Measurements from ENCODE around the gene CPT1B.
"Not testable (repeated sequence)": the region's sequence is repeated elsewhere in the genome, so short reads cannot be mapped to it uniquely, and the experiment has no call there.

The CPT1B gene

DNA sequence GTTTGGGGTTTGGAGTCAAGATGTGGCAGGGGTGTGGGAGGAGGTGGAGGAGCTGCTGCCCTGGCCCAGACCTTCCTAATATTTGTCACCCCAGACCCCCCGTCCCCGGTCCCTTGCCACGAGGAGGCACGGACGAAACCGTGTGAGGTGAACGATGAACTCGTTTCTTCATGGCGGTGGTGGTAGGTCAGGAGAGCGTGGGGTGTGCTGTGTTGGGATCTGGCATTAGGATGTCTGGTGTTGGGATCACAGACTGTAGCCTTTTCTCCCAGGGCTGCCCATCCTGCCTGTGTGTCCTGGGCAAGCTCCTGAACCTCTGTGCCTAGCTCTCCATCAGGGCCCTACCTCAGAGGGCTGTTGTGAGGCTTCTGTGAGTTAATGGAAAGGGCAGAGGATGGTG, 30.8 kb upstream of the CPT1B start:
- DNase-seq = no peak

DNA sequence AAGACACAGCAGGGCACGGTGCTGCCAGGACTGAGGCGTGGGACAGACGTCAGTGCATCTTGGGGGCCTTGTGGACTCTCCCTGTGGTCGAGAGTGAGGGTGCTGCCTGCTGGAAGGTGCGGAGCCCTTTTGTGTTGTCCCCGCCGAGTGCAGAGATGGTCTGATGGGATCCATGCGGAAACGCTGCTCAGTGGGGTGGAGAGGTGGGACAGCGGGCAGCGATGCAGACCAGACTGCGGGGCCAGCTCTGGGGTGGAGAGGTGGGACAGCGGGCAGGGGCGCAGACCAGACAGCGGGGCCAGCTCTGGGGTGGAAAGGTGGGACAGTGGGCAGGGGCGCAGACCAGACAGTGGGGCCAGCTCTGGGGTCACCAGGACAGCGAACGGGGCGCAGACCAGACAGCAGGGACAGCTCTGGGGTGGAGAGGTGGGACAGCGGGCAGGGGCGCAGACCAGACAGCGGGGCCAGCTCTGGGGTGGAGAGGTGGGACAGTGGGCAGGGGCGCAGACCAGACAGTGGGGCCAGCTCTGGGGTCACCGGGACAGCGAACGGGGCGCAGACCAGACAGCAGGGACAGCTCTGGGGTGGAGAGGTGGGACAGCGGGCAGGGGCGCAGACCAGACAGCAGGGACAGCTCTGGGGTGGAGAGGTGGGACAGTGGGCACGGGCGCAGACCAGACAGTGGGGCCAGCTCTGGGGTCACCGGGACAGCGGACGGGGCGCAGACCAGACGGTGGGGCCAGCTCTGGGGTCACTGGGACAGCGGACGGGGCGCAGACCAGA, 30.0 kb upstream of the CPT1B start:
- not testable (repeated sequence) for DNase-seq

DNA sequence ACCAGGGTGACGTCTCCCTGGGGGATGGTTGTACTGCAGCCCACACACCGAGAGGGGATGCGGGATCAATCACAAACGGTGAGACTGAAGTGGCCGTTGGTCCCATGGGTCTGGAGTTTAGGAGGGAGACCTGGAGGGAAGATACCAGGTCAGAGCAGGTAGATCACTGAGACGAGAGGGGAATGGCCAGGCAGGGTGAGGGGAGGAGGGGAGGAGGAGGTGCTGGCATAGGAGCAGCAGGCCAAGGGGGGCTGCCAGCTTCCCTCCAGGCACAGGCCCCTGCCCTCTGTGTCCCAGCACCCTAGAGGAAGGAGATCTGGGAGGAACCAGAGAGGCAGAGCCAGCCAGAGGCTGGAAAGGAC, 29.4 kb upstream of the CPT1B start:
- DNase-seq = no peak

DNA sequence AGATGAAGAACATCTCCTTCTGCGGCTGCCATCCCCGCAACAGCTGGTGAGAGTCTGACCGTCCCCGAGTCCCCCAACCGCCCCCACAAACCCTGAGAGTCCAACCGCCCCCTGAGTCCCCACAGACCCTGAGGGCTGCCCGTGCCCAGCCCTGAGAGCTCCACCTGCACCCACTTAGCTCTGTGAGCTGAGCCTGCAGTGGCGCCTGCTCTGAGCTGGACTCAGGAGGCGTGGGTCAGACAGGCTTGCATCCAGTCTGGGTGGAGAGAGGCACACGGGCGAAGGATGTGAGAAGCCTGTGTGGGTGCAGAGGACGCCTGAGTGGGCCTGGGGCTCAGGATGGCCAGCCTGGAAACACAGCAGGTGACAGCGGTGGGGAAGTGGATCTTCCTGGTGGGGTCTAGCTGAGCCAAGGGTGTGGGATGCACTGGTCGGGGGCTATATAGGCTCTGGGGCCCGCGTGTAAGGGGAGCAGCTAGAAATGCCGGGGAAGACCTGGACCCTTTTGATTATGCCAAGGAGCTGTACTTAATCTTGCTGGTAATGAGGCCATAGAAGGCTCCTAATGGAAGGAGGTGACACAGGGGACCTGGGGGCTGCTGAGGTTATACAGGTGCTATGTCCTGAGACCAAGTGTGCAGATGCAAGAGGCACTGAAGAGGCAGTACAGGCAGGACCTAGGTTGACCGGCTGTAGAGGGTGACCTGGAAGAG, 28.9 kb upstream of the CPT1B start:
- no peak for DNase-seq

DNA sequence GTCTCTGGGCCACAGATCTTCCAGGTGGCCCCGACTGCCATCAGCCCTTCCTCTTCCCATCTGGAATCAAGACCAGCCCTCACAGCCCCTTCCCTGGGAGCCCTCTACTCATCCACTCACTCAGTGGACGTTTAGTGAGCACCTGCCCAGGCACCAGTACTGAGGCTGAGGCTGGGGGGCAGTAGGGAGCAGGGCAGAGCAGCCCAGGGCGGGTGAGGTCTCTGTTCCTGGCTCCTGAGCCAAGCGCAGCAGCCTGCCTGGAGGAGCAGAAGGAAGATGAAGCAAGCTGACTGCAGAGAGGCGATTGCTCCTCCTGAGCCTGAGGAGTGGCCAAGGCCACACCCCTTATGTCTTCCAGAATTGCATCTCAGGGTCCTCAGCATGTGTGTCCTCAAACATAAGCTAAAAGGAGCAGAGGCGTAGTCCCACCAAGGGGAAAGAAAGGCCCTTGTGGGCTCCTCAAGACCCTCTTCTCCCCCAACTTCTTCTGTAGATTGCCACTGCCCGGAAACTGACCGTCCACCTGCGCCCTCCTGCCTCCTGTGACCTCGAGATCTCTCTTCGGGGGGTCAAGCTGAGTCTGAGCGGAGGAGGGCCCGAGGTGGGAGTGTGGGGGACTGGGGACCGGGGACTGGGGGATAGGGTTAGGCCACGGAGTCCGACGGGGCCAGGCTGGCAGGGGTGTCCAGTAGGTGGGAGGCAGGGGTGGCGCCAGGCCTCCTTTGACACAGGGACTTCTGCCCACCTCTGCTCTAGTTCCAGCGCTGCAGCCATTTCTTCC, 28.1 kb upstream of the CPT1B start:
- DNase-seq = no peak

DNA sequence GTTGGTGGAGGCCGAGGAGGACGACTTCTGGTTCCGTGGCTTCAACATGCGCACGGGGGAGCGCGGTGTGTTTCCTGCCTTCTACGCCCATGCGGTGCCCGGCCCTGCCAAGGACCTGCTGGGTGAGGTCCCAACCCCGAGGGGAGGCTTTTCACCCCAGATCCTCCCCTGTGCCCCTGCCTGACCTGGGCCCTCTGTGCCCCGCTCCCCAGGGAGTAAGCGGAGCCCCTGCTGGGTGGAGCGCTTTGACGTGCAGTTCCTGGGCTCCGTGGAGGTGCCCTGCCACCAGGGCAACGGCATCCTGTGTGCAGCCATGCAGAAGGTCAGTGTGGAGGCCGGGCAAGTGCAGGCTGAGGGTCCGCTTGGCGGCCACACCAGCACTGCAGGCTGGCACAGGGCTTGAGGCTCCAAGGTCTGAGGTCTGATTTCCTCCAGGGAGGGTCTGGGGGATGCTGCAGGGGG, 27.4 kb upstream of the CPT1B start:
- no peak for DNase-seq

DNA sequence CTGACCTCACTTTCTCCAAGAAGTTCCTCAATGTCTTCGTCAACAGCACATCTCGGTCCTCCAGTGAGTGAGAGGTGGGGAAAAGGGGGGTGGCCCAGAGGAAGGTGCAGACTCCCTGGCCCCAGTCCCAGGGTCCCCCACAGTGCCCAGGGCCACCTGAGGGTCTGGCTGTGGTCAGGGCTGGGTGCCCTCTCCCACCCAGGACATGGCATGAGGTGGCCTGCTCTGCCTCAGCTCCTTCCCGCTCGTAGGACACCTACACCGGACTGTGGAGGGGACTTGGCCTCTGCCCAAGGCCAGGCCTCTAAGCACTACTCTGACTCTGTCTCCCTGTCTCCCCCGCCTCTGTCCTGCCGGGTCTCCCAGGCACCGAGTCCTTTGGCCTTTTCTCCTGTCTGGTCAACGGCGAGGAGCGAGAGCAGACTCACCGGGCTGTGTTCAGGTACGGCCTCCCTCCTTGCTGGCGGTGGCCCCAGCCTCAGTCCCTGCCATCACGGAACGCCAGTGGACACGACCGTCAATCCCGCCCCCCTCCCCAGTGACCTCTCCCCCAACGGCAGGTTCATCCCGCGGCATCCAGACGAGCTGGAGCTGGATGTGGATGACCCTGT, 26.9 kb upstream of the CPT1B start:
- DNase-seq = no peak

DNA sequence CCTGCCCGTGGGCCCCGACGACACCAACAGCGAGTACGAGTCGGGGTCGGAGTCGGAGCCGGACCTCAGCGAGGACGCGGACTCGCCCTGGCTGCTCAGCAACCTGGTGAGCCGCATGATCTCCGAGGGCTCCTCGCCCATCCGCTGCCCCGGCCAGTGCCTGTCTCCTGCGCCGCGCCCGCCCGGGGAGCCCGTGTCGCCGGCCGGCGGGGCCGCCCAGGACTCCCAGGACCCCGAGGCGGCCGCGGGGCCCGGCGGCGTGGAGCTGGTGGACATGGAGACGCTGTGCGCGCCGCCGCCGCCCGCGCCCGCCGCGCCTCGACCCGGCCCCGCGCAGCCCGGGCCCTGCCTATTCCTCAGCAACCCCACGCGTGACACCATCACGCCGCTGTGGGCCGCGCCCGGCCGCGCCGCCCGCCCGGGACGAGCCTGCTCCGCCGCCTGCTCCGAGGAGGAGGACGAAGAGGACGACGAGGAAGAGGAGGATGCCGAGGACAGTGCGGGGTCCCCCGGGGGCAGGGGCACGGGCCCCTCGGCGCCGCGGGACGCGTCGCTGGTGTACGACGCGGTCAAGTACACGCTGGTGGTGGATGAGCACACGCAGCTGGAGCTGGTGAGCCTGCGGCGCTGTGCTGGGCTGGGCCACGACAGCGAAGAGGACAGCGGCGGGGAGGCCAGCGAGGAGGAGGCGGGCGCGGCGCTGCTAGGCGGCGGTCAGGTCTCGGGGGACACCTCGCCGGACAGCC, 26.2 kb upstream of the CPT1B start:
- DNase-seq = no peak

DNA sequence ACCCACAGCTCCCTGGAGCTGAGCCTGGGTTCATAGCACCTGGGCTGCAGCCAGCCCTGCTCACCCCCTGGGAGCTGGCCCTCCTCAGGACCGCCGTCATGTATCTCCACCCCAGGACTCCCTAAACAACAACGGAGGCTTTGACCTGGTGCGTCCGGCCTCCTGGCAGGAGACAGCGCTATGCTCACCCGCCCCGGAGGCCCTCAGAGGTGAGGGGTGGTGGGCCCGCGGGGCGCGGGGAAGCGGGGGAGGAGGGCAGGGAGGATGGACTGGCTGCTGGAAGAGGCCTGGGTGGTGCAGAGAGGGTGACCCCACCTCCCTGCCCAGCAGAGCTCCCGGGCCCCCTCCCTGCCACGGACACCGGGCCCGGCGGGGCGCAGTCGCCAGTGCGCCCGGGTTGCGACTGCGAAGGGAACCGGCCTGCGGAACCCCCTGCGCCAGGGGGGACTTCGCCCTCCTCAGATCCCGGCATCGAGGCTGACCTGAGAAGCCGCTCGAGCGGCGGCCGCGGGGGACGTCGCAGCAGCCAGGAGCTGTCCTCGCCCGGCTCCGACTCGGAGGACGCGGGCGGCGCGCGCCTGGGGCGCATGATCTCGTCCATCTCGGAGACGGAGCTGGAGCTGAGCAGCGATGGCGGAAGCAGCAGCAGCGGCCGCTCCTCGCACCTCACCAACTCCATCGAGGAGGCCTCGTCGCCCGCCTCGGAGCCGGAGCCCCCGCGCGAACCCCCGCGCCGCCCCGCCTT, 25.5 kb upstream of the CPT1B start:
- no peak for DNase-seq

DNA sequence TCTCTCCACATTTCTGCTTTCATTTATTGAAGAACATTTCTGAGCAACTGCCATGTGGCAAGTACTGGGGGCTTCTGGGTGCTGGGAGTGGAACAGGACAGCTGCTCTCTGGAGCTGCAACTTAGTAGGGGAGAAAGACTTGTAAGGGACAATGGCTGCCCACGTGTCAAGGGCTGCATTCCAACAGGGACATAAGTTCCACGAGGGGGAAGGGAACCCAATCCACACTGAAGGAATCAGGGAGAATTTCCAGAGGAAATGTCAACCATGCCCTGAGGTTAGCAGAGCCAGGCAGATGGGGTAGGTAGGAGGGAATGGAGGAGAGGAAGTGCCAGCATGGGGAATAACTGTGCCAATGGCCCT, 24.1 kb upstream of the CPT1B start:
- DNase-seq = no peak

DNA sequence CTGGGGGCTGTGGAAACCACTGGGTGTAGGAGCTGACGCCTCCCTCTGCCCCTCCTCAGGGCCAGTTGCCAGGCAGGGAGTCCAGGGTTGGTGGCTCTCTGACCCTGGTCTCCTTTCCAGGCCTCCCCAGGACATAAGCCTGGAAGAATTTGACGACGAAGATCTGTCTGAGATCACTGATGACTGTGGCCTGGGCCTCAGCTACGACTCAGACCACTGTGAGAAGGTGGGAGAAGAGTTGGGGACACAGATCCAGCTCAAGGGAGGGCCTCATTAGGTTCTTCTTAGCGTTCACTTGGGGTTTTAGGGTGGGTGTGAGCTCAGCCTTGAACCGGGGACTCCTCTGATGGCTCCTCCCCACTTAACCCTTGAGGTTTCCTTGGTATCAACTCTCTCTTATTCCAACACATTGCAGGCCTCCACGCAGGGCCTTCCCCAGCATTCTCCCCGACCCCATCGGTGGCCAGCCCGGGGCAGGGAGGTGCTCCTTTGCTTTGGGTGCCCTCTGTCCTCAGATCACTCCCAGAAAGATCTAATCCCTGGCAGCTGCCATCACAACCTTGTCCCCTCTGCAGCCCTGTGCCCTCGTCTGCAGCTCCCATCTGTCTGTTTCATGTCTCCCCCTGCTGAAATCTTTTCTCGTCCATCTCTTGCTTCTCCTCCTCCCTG, 23.6 kb upstream of the CPT1B start:
- DNase-seq = no peak

DNA sequence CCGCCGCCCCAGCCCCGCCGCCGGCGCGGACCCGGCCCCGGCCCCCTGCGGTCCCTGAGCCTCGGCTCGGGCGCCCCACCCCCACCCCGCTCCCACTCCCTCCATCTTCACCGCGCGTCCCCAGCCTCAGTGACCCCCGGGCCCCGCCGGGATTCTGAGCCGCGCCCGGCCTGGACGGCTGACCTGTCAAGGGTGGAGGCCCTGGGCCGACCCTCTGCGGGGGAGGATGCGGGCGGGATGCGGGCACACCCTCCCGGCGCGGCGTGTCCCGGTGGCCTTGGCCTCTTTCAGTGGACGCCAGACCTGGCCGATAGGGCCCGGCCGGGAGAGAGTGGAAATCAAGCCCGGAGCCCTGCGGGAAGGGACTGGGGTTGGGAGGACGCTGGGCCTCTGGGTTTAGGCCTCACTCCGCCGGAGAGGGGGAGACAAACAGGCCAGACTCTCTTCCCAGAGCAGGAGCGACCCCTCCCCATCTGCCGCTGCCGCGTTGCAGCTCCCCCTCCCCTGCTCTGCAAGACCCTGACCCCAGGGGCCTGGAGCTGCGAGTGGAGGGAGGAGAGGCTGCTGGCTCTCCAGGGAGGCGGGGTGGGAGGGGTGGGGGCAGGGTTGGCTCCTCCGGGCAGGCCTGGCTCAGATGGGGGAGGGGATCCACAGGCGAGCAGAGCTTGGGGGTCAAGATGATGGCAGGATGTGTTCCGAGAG, 22.9 kb upstream of the CPT1B start:
- no peak for DNase-seq

DNA sequence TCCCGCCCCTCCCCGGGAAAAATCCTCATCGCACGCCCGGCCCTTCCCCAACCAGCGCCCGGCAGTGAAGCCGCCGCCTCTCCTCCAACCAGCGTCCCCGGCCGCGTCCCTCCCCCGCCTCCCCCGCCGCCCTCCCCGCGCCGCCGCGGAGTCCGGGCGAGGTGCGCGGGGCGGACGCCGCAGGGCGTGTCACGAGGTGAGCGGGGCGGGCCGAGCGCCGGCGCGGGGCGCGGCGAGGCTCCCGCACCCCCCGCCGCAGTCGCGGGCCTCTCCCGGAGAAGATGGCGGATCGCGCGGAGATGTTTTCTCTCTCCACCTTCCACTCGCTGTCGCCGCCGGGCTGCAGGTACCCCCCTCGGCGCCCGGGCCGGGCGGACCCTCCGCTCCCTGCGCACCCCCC, 22.3 kb upstream of the CPT1B start, which contains the start of gene MAPK8IP2:
TSS of gene MAPK8IP2 (plus strand) at position 256 of the 400 bp plus-strand sequence. CDS start at position 282, 26 bp downstream.
- DNase-seq = no peak

DNA sequence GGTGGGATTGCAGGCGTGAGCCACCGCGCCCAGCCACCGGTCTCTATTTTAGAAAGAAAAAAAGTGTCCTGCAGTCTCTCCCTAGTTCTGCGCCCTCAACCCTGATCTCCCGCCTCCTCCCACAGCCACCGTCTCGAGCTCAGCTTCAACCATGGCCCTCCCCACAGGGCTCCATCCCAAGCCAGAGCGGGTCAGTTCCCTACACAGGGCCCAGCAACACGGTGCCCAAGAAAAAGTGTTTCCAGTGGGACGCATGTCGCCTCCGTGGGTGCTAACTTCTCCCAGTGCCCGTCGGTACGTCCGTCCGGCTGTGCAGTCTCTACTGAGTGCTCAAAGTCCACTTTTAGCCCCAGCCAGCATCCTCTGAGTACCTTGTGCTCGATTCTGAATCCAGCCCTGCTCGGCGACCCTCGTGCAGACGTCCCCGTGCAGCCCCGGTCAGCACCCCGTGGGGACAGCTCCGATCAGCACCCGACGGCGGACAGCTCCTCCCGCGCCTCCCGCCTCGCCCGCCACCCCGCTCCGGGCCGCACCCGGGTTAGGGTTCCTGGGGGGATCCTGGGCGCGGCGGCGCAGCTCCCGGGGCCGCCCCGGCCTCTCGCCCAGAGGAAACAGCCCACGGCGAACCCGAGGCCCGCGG, 21.7 kb upstream of the CPT1B start:
- peak in 1 of 2 experiments; percentile 60 for DNase-seq

DNA sequence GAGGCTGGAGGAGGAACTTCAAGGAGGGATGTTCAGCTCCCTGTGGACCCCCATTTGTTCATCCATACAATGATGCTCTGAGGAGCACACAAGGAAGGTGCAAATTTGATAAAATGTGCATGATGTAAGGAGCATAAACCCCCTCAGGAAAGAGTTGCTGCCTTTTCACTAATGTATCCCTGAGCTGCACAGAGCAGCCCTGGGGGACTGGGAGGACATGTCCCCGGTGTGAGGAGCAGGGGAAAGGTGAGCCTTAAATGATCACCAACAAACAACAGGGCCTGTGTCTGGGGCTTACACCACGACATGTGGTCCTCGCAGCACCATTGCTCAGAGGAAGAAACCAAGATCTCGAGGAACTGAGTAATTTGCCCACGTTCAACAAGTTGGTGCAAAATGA, 18.9 kb upstream of the CPT1B start:
- no peak for DNase-seq

DNA sequence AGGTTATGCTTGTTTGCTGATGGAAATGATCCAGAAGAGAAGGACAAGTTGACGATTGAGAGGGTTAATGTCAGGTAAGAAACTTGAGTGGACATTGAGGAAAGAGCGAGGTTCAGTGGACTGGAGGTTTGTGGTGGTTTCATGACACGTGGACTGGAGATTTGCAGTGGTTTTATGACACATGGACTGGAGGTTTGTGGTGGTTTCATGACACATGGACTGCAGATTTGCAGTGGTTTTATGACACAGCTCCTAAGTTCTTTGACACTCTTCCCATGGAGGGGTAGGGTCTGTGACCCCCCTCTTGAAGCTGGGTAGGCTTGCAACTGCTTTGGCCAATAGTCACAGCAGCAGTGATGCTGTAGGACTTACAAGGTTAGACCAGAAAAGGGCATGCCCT, 17.0 kb upstream of the CPT1B start:
- DNase-seq = no peak

DNA sequence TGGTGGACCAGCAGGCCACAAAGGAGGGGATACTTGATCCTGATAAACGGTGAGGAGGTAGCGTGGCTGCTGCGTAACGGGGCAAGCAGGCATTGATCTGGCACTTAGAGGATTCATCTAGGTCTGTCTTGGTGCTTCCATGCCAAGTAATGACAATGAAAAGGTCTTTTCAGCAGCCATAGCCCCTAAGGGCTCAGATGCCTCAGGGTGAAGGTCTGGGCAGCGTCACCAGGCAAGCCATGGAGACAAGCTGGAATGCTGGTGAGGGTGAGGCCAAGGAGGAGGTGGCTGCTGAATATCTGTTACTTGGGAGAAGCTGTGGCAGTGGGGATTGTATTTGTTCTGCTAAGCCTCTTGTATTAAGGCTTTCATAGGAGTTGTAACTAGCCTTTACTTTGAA, 9.2 kb upstream of the CPT1B start:
- DNase-seq = no peak

DNA sequence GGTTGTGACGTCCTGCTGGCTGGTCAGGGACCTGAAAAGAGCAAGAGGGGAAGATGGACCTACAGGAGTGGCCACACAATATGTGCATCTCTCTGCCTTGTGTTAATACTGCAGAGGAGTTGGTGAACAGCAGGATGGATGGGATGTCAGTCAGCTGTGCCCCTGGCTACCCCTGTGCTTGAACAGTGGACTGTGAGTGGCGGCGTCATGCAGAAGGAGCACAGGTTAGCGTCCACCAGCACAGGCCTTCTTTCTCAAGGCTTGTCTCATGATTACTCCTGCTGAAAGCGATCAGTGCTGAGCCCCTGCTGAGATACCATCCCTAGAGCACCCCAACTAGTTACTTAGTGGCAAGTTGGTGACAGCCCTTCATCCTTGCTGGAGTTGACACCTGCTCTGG, 8.2 kb upstream of the CPT1B start:
- DNase-seq = no peak

DNA sequence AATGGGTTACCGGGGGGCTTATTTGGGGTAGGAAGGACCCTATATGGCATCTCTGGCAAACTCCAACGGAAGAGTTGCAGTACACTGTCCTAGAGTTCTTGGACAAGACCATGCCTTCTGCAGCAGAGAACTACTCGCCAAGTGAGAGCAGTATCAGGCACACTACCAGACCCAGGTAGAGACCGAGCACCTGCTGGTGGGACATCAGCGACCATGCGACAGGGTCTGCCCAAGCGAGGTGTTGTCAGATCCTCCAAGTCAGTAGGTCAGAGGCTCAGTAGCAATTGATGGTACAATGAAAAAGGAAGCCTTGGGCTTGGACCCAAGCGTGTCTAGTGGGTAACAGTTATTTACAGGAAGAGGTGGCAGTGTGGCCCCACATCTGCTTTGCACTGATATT, 7.6 kb upstream of the CPT1B start:
- no peak for DNase-seq

DNA sequence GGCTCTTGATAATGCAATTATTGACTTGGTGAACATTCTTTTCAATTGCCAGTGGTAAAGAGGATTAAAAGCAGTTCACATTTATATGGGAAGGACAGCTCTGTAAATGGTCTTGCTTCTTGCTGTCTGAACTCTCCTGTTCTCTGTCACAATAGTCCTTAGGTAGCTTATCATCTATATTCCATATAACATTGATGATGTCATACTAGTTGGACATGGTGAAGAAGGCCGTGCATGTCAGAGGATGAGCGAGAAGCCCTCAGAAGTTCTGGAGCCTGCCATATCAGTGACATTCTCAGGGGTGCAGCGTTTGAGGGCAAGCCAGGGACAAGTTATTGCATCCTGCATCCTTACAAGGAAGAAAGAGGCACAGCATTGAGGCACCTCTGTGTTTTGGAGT, 7.0 kb upstream of the CPT1B start:
- no peak for DNase-seq
